Duodenal mucosa (tissue), 2 donors: ENCODE measurements around the gene UBALD1.

Source experiments
- H3K27ac ChIP-seq: one replicate; pipeline ENCODE4 v1.7.0; 2013; ENCODE audit warnings: low read depth, low read length
- H3K27me3 ChIP-seq, 2 donors: one replicate each; pipeline ENCODE4 v1.7.0; 2013; ENCODE audit warnings: low read length in 2 of 2, control low read depth in 1 of 2; ENCODE audit not compliant: insufficient read depth in 2 of 2, control insufficient read depth in 1 of 2
- H3K36me3 ChIP-seq, 2 donors: one replicate each; pipeline ENCODE4 v1.7.0; 2013; ENCODE audit warnings: low read length in 2 of 2, control low read depth in 1 of 2; ENCODE audit not compliant: insufficient read depth in 2 of 2, control insufficient read depth in 1 of 2
- H3K4me1 ChIP-seq, 2 donors: one replicate each; pipeline ENCODE4 v1.7.0; 2013; ENCODE audit warnings: low read length in 2 of 2, control low read depth in 1 of 2; ENCODE audit not compliant: insufficient read depth in 2 of 2, control insufficient read depth in 1 of 2
- H3K4me3 ChIP-seq, 2 donors: one replicate each; pipeline ENCODE4 v1.7.0; 2013; ENCODE audit warnings: low read length in 2 of 2, low read depth in 1 of 2
- H3K9ac ChIP-seq, 2 donors: one replicate each; pipeline ENCODE4 v1.7.0; 2013; ENCODE audit warnings: low read length in 2 of 2, low read depth in 1 of 2
- H3K9me3 ChIP-seq, 2 donors: one replicate each; pipeline ENCODE4 v1.7.0; 2013; ENCODE audit warnings: low read length in 2 of 2, control low read depth in 1 of 2; ENCODE audit not compliant: control insufficient read depth in 1 of 2

Gene UBALD1

DNA sequence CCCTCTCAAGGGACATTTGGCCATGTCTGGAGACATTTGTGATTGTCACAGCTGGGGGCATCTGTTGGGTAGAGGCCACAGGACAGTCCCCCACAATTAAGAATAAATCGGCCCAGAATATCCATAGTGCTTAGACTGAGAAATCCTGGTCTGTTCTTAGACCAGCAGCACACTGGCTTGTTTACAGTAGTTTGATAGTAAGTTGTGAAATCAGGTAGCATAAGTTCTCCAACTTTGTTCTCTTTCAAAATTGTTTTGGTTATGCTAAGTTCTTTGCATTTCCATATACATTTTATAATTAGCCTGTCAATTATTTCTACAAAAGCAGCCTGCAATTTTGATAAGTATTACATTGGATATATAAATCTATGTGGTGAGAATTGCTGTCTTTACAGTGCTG lies 16.8 kb upstream of the UBALD1 start:
- H3K4me1 ChIP-seq = peaks cover 4 to 7% of the 10 kb centered on the region in 2 donors
- H3K9ac ChIP-seq = no peak overlapping the region
- no peaks in the 10 kb centered on the region for H3K27me3 ChIP-seq
- H3K9me3 ChIP-seq = peaks cover 5 to 6% of the 10 kb centered on the region in 2 donors
- H3K27ac ChIP-seq = no peak overlapping the region
- H3K36me3 ChIP-seq = peaks cover 3 to 13% of the 10 kb centered on the region in 2 donors
- H3K4me3 ChIP-seq = no peak overlapping the region

DNA sequence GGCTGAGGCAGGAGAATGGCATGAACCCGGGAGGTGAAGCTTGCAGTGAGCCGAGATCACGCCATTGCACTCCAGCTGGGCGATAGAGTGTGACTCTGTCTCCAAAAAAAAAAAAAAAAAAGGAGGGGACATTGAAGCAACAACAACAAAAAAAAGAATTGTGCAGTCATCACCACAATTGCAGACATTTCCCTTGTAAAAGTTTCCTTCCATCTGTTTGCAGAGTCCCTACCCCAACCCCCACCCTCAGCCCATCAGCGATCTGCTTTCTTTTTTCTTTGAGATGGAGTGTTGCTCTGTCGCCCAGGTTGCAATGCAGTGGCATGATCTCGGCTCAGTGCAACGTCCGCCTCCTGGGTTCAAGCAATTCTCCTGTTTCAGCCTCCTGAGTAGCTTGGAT lies 13.6 kb upstream of the UBALD1 start:
- no peak overlapping the region for H3K9ac ChIP-seq
- no peaks in the 10 kb centered on the region for H3K27me3 ChIP-seq
- peaks cover 22 to 23% of the 10 kb centered on the region in 2 donors for H3K4me1 ChIP-seq
- peaks cover 5 to 6% of the 10 kb centered on the region in 2 donors for H3K9me3 ChIP-seq
- H3K27ac ChIP-seq = no peak overlapping the region
- H3K36me3 ChIP-seq = no peaks in the 10 kb centered on the region
- H3K4me3 ChIP-seq = no peak overlapping the region

- Histone ChIP-seq H3K9ac (peak overlapping the region; percentile 86 to 87), H3K4me1 (peaks cover 22 to 23% of the 10 kb centered on the region in 2 donors), H3K27me3 (no peaks in the 10 kb centered on the region), H3K27ac (no peak overlapping the region), H3K36me3 (no peaks in the 10 kb centered on the region), H3K4me3 (peak overlapping the region; percentile 72 to 87), H3K9me3 (peaks cover 2 to 4% of the 10 kb centered on the region in 2 donors)
These were observed 11.7 kb upstream of the UBALD1 start for GRCh38 chr16:4626396-4626795.

GRCh38 chr16:4625560-4626159 lies 11.0 kb upstream of the UBALD1 start:
- H3K4me3 ChIP-seq = peak overlapping the region; percentile 72 to 87
- H3K27me3 ChIP-seq = no peaks in the 10 kb centered on the region
- no peaks in the 10 kb centered on the region for H3K9me3 ChIP-seq
- H3K36me3 ChIP-seq = no peaks in the 10 kb centered on the region
- peak overlapping the region; percentile 86 to 87 for H3K9ac ChIP-seq
- H3K27ac ChIP-seq = peak overlapping the region; percentile 92
- H3K4me1 ChIP-seq = peaks cover 22 to 23% of the 10 kb centered on the region in 2 donors

- peaks cover 22 to 23% of the 10 kb centered on the region in 2 donors for H3K4me1 ChIP-seq
- H3K9me3 ChIP-seq = no peaks in the 10 kb centered on the region
- no peaks in the 10 kb centered on the region for H3K36me3 ChIP-seq
- H3K4me3 ChIP-seq = peak overlapping the region; percentile 72 to 87
- H3K27ac ChIP-seq = peak overlapping the region; percentile 92
- H3K9ac ChIP-seq = peak overlapping the region; percentile 86 to 87
- no peaks in the 10 kb centered on the region for H3K27me3 ChIP-seq
These were observed 10.3 kb upstream of the UBALD1 start for GRCh38 chr16:4624827-4625559.

GRCh38 chr16:4624015-4624826 lies 9.5 kb upstream of the UBALD1 start, which contains the start of gene MGRN1:
TSS of gene MGRN1 (plus strand) at chr16:4624826. CDS start at chr16:4624961, 135 bp downstream.
- peak within 1 kb of the TSS; percentile 86 to 87 for H3K9ac ChIP-seq
- H3K27me3 ChIP-seq = no peaks in the 10 kb centered on the region
- peak within 1 kb of the TSS; percentile 72 to 87 for H3K4me3 ChIP-seq
- H3K36me3 ChIP-seq = no peaks in the 10 kb centered on the region
- peaks cover 25% of the 10 kb centered on the region in 2 donors for H3K4me1 ChIP-seq
- no peaks in the 10 kb centered on the region for H3K9me3 ChIP-seq
- H3K27ac ChIP-seq = peak within 1 kb of the TSS; percentile 92

DNA sequence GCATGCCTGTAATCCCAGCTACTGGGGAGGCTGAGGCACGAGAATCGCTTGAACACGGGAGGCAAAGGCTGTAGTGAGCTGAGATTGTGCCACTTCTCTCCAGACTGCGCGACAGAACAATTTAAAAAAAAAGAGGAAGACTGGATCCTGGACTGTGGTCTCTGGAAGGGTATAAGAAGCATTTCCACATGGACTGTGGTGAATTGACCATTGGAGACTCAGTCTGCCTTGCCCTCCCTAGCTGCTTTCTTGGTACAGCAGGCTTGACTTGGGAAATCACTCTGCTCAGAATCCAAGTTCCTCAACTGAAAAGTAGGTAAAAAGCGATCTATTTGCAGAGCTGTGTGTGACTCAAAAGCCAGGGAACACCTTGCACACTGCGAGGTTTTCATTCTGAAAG lies 8.9 kb upstream of the UBALD1 start:
- Histone ChIP-seq H3K27me3 (no peaks in the 10 kb centered on the region), H3K4me3 (peak overlapping the region; percentile 72 to 87), H3K36me3 (no peaks in the 10 kb centered on the region), H3K9ac (peak overlapping the region in 1 of 2 donors; percentile 86), H3K4me1 (peaks cover 31% of the 10 kb centered on the region in 2 donors), H3K27ac (no peak overlapping the region), H3K9me3 (no peaks in the 10 kb centered on the region)

DNA sequence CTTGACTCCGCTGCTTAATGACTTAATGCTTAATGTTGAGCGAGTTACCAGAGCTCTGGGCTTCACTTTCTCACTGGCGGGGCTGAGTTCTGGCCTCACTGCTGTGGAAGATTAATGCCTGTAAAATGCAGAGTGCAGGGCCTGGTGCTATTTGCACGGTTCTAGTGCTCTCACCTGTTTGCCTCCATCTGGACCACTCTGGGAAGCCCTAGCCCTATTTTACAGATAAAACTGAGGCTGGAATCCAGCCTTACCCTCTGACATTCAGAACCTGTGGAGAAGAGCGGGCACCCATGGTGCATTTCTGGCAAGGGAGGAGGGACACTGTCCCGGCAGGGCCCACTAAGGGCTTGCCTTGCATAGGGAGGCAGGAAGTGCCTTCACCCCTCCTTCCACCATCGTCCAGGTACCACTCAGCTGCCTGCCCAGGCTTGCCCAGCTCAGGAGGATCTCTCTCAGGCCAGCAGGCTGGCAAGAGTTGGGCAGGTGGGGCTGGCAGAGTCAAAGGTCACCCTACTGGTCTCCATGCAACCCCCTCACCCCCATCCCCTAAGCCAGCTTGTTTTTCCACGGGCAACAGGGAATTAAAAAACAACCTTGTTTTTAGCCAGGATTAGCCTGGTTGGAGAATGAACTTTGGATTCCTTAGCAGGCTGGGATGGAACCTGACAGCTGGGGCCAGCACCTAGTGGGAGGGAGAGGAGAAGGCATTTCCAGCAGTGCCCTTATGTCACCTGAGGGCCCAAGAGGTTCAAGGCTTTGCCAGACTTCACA lies 4.1 kb upstream of the UBALD1 start:
- Histone ChIP-seq H3K4me1 (peaks cover 22 to 29% of the 10 kb centered on the region in 2 donors), H3K27ac (no peak overlapping the region), H3K9me3 (no peaks in the 10 kb centered on the region), H3K4me3 (no peak overlapping the region), H3K9ac (peak overlapping the region in 1 of 2 donors; percentile 26), H3K27me3 (no peaks in the 10 kb centered on the region), H3K36me3 (no peaks in the 10 kb centered on the region)

- H3K9ac ChIP-seq = peak overlapping the region in 1 of 2 donors; percentile 39
- peak overlapping the region; percentile 32 for H3K27ac ChIP-seq
- H3K9me3 ChIP-seq = no peaks in the 10 kb centered on the region
- no peaks in the 10 kb centered on the region for H3K36me3 ChIP-seq
- H3K27me3 ChIP-seq = no peaks in the 10 kb centered on the region
- no peak overlapping the region for H3K4me3 ChIP-seq
- peaks cover 28 to 36% of the 10 kb centered on the region in 2 donors for H3K4me1 ChIP-seq
These were observed 3.2 kb upstream of the UBALD1 start for GRCh38 chr16:4617880-4618279.
